Measurements from ENCODE around the gene RPS6KB1. TPM values are rescaled to one million over a fixed set of nuclear protein-coding genes. Genes with fewer than 3 reads are reported as not detected.

RPS6KB1 gene
- total and polyA plus RNA-seq, 9 of the 15 experiments (the other 6 are each of a cell fraction or from before 2014, with no cell fraction given), result 8.8 to 60.7 (median 35.1) TPM

- TF ChIP-seq REST (IDR thresholded peaks at IDR 0.05; ENCODE audit: borderline replicate concordance), result no peak
- peak; percentile 85 for TF ChIP-seq REST (CRISPR knock-in tag; IDR thresholded peaks at IDR 0.05; ENCODE audit: low read depth)
- TF ChIP-seq EWSR1 (IDR thresholded peaks at IDR 0.05; ENCODE audit: borderline replicate concordance, low read depth, partially characterized antibody), result no peak
- TF ChIP-seq NBN (IDR thresholded peaks at IDR 0.05; ENCODE audit: low read depth), result no peak
- TF ChIP-seq CBX5 (IDR thresholded peaks at IDR 0.05; ENCODE audit: borderline replicate concordance, low read depth), result no peak
- TF ChIP-seq ZBTB17 (CRISPR knock-in tag; IDR thresholded peaks at IDR 0.05), result no peak; the same call in 1 of the 2 replicates
- no peak for TF ChIP-seq ID3 (CRISPR knock-in tag; IDR thresholded peaks at IDR 0.05)
- 0 out of 2 replicates have a peak, but pooled peaks have one; percentile 29 for TF ChIP-seq ID3 (tag; IDR thresholded peaks at IDR 0.05)
- TF ChIP-seq KAT8 (IDR thresholded peaks at IDR 0.05; ENCODE audit: low read depth), result no peak
- no peak for TF ChIP-seq HNRNPUL1 (IDR thresholded peaks at IDR 0.05; ENCODE audit: low read length)
- TF ChIP-seq EP400 (IDR thresholded peaks at IDR 0.05), result peak; percentile 93
- TF ChIP-seq NR1H2 (CRISPR knock-in tag; IDR thresholded peaks at IDR 0.05), result no peak
- TF ChIP-seq HDAC2 (IDR thresholded peaks at IDR 0.05), result no peak
- no peak for TF ChIP-seq ZNF41 (CRISPR knock-in tag; conservative IDR thresholded peaks at IDR 0.05)
- no peak for TF ChIP-seq ZNF583 (CRISPR knock-in tag; IDR thresholded peaks at IDR 0.05)
- TF ChIP-seq FOXJ2 (tag; IDR thresholded peaks at IDR 0.05), result no peak
- TF ChIP-seq PURB (CRISPR knock-in tag; IDR thresholded peaks at IDR 0.05; ENCODE audit: low read depth), result no peak
- TF ChIP-seq TRIM28 (IDR thresholded peaks at IDR 0.05), result no peak
- TF ChIP-seq EGR1 (conservative IDR thresholded peaks at IDR 0.05), result no peak
- TF ChIP-seq CXXC5 (CRISPR knock-in tag; IDR thresholded peaks at IDR 0.05), result peak; percentile 53; the same call in 1 of the 2 replicates
- no peak for TF ChIP-seq ZNF3 (CRISPR knock-in tag; IDR thresholded peaks at IDR 0.05)
- TF ChIP-seq E2F3 (CRISPR knock-in tag; IDR thresholded peaks at IDR 0.05), result 0 out of 2 replicates have a peak, but pooled peaks have one; percentile 58
- peak; percentile 90 for TF ChIP-seq CREM (IDR thresholded peaks at IDR 0.05; ENCODE audit: low read depth)
Observed at GRCh38 chr17:59892924-59893675, at the start of gene RPS6KB1, which contains the start of gene TUBD1 (continued).
